ENCODE results near the gene MAPK9.

MAPK9 gene

GRCh38 chr5:180201051-180201987, 90.6 kb downstream of the MAPK9 start:
- DNase-seq, result no peak

- no peak for DNase-seq
Observed at GRCh38 chr5:180199390-180199789, 92.5 kb downstream of the MAPK9 start.

- no peak for DNase-seq
Observed at GRCh38 chr5:180198208-180198607, 93.7 kb downstream of the MAPK9 start.

GRCh38 chr5:180197016-180197702, 94.7 kb downstream of the MAPK9 start:
- DNase-seq, result no peak

- DNase-seq, result no peak
Observed at GRCh38 chr5:180194410-180195345, 97.2 kb downstream of the MAPK9 start.

- DNase-seq, result no peak
Observed at GRCh38 chr5:180193749-180194375, 98.0 kb downstream of the MAPK9 start.

GRCh38 chr5:180191716-180192115, 100.2 kb downstream of the MAPK9 start:
- no peak for DNase-seq

- no peak for DNase-seq
Observed at GRCh38 chr5:180187767-180188166, 104.1 kb downstream of the MAPK9 start.
